ENCODE data around the gene FLNA.

- TF ChIP-seq, protein P1, sequence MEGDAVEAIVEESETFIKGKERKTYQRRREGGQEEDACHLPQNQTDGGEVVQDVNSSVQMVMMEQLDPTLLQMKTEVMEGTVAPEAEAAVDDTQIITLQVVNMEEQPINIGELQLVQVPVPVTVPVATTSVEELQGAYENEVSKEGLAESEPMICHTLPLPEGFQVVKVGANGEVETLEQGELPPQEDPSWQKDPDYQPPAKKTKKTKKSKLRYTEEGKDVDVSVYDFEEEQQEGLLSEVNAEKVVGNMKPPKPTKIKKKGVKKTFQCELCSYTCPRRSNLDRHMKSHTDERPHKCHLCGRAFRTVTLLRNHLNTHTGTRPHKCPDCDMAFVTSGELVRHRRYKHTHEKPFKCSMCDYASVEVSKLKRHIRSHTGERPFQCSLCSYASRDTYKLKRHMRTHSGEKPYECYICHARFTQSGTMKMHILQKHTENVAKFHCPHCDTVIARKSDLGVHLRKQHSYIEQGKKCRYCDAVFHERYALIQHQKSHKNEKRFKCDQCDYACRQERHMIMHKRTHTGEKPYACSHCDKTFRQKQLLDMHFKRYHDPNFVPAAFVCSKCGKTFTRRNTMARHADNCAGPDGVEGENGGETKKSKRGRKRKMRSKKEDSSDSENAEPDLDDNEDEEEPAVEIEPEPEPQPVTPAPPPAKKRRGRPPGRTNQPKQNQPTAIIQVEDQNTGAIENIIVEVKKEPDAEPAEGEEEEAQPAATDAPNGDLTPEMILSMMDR (conservative IDR thresholded peaks at IDR 0.05): no peak
- no peak for TF ChIP-seq ZFX (IDR thresholded peaks at IDR 0.05)
Measured at GRCh38 chrX:154333116-154333515, 41.3 kb downstream of the FLNA start.
